GM12878 (cell line): ENCODE measurements around the gene HRG. TPM values are rescaled to one million over a fixed set of nuclear protein-coding genes. Genes with fewer than 3 reads are reported as not detected.

Source experiments
- ATAC-seq: fragments of 200-7000 bp; cut with Tn5 transposase; 3 replicates; pipeline ENCODE4 v1.9.1; 2020; ENCODE audit warnings: mild to moderate bottlenecking, moderate library complexity
- BruUV-seq: library from RNA; stranded (reverse); fragments of 400-500 nt; replicated peaks from 2 replicates; lab custom pipeline; 2021; lab: Mats Ljungman, UMichigan
- CTCF ChIA-PET: fragments of 300-600 bp; sonication (Branson Sonifier 250); formaldehyde crosslinking; extraction: SDS; loops from one replicate; lab custom pipeline; 2021; ENCODE audit warnings: inconsistent platforms; lab: Yijun Ruan, JAX
- POLR2A ChIA-PET: fragments of 350-600 bp; formaldehyde crosslinking; extraction: SDS; loops from one replicate; lab custom pipeline; 2021; ENCODE audit warnings: inconsistent platforms; lab: Charles Lee
- RAD21 ChIA-PET: fragments of 300-600 bp; sonication (Branson Sonifier 250); formaldehyde crosslinking; loops from one replicate; lab custom pipeline; 2023; ENCODE audit warnings: antibody characterized with exemption; ENCODE audit not compliant: unreplicated experiment; lab: Charles Lee
- SMC1A ChIA-PET: fragments of 300-600 bp; sonication (Branson Sonifier 250); formaldehyde crosslinking; loops from one replicate; lab custom pipeline; 2023; ENCODE audit not compliant: unreplicated experiment, uncharacterized antibody; lab: Charles Lee
- DNase-seq: peaks from one replicate; pipeline ENCODE4 v3.0.0-alpha.2; 2011; ENCODE audit warnings: low read depth, low spot score
- FAIRE-seq: peaks from 3 replicates; lab custom pipeline; 2011; peaks lifted over from hg19 to GRCh38; lab: Jason Lieb, UNC
- H2AFZ ChIP-seq: 2 replicates; pipeline ENCODE4 v1.6.0; 2011; ENCODE audit warnings: low read depth, low read length, control low read depth; ENCODE audit not compliant: control insufficient read depth
- H3K27ac ChIP-seq: 2 replicates; pipeline ENCODE4 v1.5.1; 2011; ENCODE audit warnings: control low read depth; ENCODE audit not compliant: control insufficient read depth, insufficient read depth
- H3K27me3 ChIP-seq, 2 experiments: replicated peaks in 1 of 2; 2 replicates each; pipeline versions ENCODE4 v1.6.0 to v1.6.1; 2011; ENCODE audit warnings: low read length in 1 of 2; ENCODE audit not compliant: control insufficient read depth in 2 of 2, insufficient read depth in 2 of 2
- H3K36me3 ChIP-seq, 2 experiments: 2 replicates each; pipeline ENCODE4 v1.5.1; 2011; ENCODE audit warnings: low read length in 1 of 2; ENCODE audit not compliant: control insufficient read depth in 2 of 2, insufficient read depth in 2 of 2
- H3K4me1 ChIP-seq: 2 replicates; pipeline ENCODE4 v1.6.1; 2011; ENCODE audit warnings: mild to moderate bottlenecking, low read length, moderate library complexity, mixed read lengths; ENCODE audit not compliant: control insufficient read depth, insufficient read depth
- H3K4me2 ChIP-seq: 2 replicates; pipeline ENCODE4 v1.6.0; 2011; ENCODE audit warnings: control low read depth; ENCODE audit not compliant: control insufficient read depth, insufficient read depth
- H3K4me3 ChIP-seq: fragments of 200-600 bp; sonication (generic); 2 replicates; pipeline ENCODE4 v1.5.1; 2016
- H3K79me2 ChIP-seq: 2 replicates; pipeline ENCODE4 v1.6.0; 2011; ENCODE audit warnings: low read length; ENCODE audit not compliant: control insufficient read depth, insufficient read depth
- H3K9ac ChIP-seq: 2 replicates; pipeline ENCODE4 v1.8.0; 2011; ENCODE audit warnings: low read length, control low read depth, mixed read lengths; ENCODE audit not compliant: control insufficient read depth, insufficient read depth
- H3K9me3 ChIP-seq: replicated peaks from 3 replicates; pipeline ENCODE4 v1.5.1; 2011; ENCODE audit warnings: mild to moderate bottlenecking, low read length; ENCODE audit not compliant: control insufficient read depth, insufficient read depth
- H4K20me1 ChIP-seq: 2 replicates; pipeline ENCODE4 v1.6.0; 2011; ENCODE audit not compliant: control insufficient read depth, insufficient read depth
- BCL11A ChIP-seq: IDR thresholded peaks from 2 replicates; pipeline ENCODE4 v1.6.1; 2011; ENCODE audit warnings: low read depth, low read length
- CHD1 ChIP-seq: IDR thresholded peaks from 2 replicates; pipeline ENCODE4 v1.6.1; 2012; ENCODE audit warnings: low read depth, low read length, improper control_type of control experiment
- CREM ChIP-seq: IDR thresholded peaks from 2 replicates; pipeline ENCODE4 v1.6.1; 2014; ENCODE audit warnings: antibody characterized with exemption, low read depth
- DPF2 ChIP-seq: fragments of 450-650 bp; IDR thresholded peaks from 2 replicates; pipeline ENCODE4 v1.6.1; 2017; ENCODE audit warnings: mild to moderate bottlenecking
- EGR1 ChIP-seq, 2 experiments: IDR thresholded peaks; 1 replicate in 1 of 2; 2 replicates in 1 of 2; pipeline ENCODE4 v1.6.1; 2011 to 2012; ENCODE audit warnings: low read depth in 2 of 2, low read length in 2 of 2, borderline replicate concordance in 1 of 2, mild to moderate bottlenecking in 1 of 2, moderate library complexity in 1 of 2
- HDAC6 ChIP-seq: fragments of 200-600 bp; sonication (generic); IDR thresholded peaks from one replicate; pipeline ENCODE4 v1.8.0; 2017; ENCODE audit warnings: antibody characterized with exemption; ENCODE audit not compliant: unreplicated experiment
- MYB ChIP-seq: fragments of 150-350 bp; IDR thresholded peaks from 2 replicates; pipeline ENCODE4 v1.6.1; 2014; ENCODE audit warnings: mild to moderate bottlenecking, low read depth, low read length, borderline replicate concordance
- PML ChIP-seq: IDR thresholded peaks from 2 replicates; pipeline ENCODE4 v1.6.1; 2012; ENCODE audit warnings: low read length, inconsistent platforms
- SMARCA5 ChIP-seq: fragments of 450-650 bp; IDR thresholded peaks from 2 replicates; pipeline ENCODE4 v1.6.1; 2017; ENCODE audit warnings: mild to moderate bottlenecking
- SPI1 ChIP-seq: IDR thresholded peaks from 2 replicates; pipeline ENCODE4 v1.6.1; 2011; ENCODE audit warnings: low read depth, mild to moderate bottlenecking, low read length, moderate library complexity, borderline replicate concordance; ENCODE audit not compliant: insufficient read depth
- SUPT20H ChIP-seq: IDR thresholded peaks from 2 replicates; pipeline ENCODE4 v1.6.1; 2011; ENCODE audit warnings: low read depth, mild to moderate bottlenecking, low read length, moderate library complexity, borderline replicate concordance; ENCODE audit not compliant: control insufficient read depth
- TBL1XR1 ChIP-seq: IDR thresholded peaks from 2 replicates; pipeline ENCODE4 v1.6.1; 2012; ENCODE audit warnings: low read depth, low read length, improper control_type of control experiment
- USF2 ChIP-seq: IDR thresholded peaks from 2 replicates; pipeline ENCODE4 v1.6.1; 2011; ENCODE audit warnings: low read depth, low read length, improper control_type of control experiment, borderline replicate concordance
- WGBS: methylation state at CpG from one replicate; pipeline ENCODE4 v1.1.6; 2016; ENCODE audit warnings: low lambda C conversion rate; ENCODE audit not compliant: insufficient replicate concordance, insufficient coverage; ENCODE audit errors: missing lambda C conversion rate; 5-methylcytosine and 5-hydroxymethylcytosine counted together
- in situ Hi-C: fragments of 300-500 bp; cut with MboI; formaldehyde crosslinking; loops from 9 replicates; pipeline ENCODE4 v1.14.3; 2018; ENCODE audit warnings: mixed read lengths
- intact Hi-C: fragments of 100-400 bp; cut with micrococcal nuclease; formaldehyde crosslinking; loops from one replicate; pipeline ENCODE4 v1.14.2; 2022; ENCODE audit not compliant: unreplicated experiment
- polyA plus RNA-seq, 11 experiments: library from polyadenylated mRNA; depleted of rRNA in 4 of 11; unstranded in 6 of 11; stranded (reverse) in 5 of 11; fragments of >200 nt; fragmentation: Nextera tagmentation in 4 of 11; fragmentation: Illumina TruSeq in 1 of 11; extraction: Ambion mirVana in 4 of 11; extraction: Trizol in 1 of 11; gene quantifications; 1 replicate in 1 of 11; 2 replicates in 10 of 11; pipeline versions ENCODE4 v1.2.1 to v1.2.3, GENCODE V29; 2011 to 2016; ENCODE audit warnings: inconsistent platforms in 2 of 11, missing spikeins in 2 of 11, low read depth in 1 of 11
- total RNA-seq, 4 experiments: library from RNA; depleted of rRNA in 3 of 4; stranded (reverse); fragments of >200 nt in 3 of 4; fragmentation: Illumina TruSeq in 1 of 4; extraction: Trizol in 1 of 4; gene quantifications; 2 replicates each; pipeline versions ENCODE4 v1.2.1 to v1.2.3, GENCODE V29; 2013 to 2021
- TF ChIP-seq, protein P1 (sequence below): fragments of 450-650 bp; conservative IDR thresholded peaks from 2 replicates; pipeline ENCODE4 v1.6.1; 2017; ENCODE audit warnings: mild to moderate bottlenecking, moderate library complexity
- TF ChIP-seq, protein P2 (sequence below): fragments of 150-350 bp; IDR thresholded peaks from 2 replicates; pipeline ENCODE4 v1.6.1; 2014; ENCODE audit warnings: mild to moderate bottlenecking, low read depth, low read length
- TF ChIP-seq, protein P3 (sequence below): fragments of 450-650 bp; IDR thresholded peaks from 2 replicates; pipeline ENCODE4 v1.6.1; 2018; ENCODE audit warnings: borderline replicate concordance, mild to moderate bottlenecking; ENCODE audit not compliant: partially characterized antibody
- TF ChIP-seq, protein P4 (sequence below): IDR thresholded peaks from 2 replicates; pipeline ENCODE4 v1.6.1; 2012; ENCODE audit warnings: low read depth, low read length, improper control_type of control experiment

HRG gene
- total and polyA plus RNA-seq, 10 of the 15 experiments (the other 5 are each of a cell fraction or from before 2014, with no cell fraction given): 0.21 TPM; not detected in 9

GRCh38 chr3:186696522-186696921 is 30.7 kb downstream of the HRG start:
- Histone ChIP-seq H3K4me2 (no peak overlapping the region), H2AFZ (no peak overlapping the region), H3K9ac (no peak overlapping the region), H3K9me3 (no peaks in the 10 kb centered on the region), H3K27me3 (no peaks in the 10 kb centered on the region), H3K4me3 (no peak overlapping the region), H3K36me3 (no peaks in the 10 kb centered on the region), H4K20me1 (no peaks in the 10 kb centered on the region), H3K79me2 (no peaks in the 10 kb centered on the region)
- DNase-seq: no peak
- BruUV-seq: no TSS peak
- ChIA-PET RAD21 (no interaction called here), POLR2A (no interaction called here), SMC1A (no interaction called here)
- in situ Hi-C loops (no loop called here), intact Hi-C loops (no loop called here)
- WGBS: 97% methylated on average over 2 of the region's 2 CpGs
- TF ChIP-seq EGR1 (IDR thresholded peaks at IDR 0.05; ENCODE audit: borderline replicate concordance in 1 of 2, low read depth in 2 of 2, low read length in 2 of 2): no peak
- TF ChIP-seq, protein P1, sequence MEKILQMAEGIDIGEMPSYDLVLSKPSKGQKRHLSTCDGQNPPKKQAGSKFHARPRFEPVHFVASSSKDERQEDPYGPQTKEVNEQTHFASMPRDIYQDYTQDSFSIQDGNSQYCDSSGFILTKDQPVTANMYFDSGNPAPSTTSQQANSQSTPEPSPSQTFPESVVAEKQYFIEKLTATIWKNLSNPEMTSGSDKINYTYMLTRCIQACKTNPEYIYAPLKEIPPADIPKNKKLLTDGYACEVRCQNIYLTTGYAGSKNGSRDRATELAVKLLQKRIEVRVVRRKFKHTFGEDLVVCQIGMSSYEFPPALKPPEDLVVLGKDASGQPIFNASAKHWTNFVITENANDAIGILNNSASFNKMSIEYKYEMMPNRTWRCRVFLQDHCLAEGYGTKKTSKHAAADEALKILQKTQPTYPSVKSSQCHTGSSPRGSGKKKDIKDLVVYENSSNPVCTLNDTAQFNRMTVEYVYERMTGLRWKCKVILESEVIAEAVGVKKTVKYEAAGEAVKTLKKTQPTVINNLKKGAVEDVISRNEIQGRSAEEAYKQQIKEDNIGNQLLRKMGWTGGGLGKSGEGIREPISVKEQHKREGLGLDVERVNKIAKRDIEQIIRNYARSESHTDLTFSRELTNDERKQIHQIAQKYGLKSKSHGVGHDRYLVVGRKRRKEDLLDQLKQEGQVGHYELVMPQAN: no peak
- TF ChIP-seq SMARCA5: no peak
- TF ChIP-seq DPF2: no peak
- TF ChIP-seq, protein P2, sequence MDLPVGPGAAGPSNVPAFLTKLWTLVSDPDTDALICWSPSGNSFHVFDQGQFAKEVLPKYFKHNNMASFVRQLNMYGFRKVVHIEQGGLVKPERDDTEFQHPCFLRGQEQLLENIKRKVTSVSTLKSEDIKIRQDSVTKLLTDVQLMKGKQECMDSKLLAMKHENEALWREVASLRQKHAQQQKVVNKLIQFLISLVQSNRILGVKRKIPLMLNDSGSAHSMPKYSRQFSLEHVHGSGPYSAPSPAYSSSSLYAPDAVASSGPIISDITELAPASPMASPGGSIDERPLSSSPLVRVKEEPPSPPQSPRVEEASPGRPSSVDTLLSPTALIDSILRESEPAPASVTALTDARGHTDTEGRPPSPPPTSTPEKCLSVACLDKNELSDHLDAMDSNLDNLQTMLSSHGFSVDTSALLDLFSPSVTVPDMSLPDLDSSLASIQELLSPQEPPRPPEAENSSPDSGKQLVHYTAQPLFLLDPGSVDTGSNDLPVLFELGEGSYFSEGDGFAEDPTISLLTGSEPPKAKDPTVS: no peak
- TF ChIP-seq TBL1XR1: no peak
- TF ChIP-seq, protein P3, sequence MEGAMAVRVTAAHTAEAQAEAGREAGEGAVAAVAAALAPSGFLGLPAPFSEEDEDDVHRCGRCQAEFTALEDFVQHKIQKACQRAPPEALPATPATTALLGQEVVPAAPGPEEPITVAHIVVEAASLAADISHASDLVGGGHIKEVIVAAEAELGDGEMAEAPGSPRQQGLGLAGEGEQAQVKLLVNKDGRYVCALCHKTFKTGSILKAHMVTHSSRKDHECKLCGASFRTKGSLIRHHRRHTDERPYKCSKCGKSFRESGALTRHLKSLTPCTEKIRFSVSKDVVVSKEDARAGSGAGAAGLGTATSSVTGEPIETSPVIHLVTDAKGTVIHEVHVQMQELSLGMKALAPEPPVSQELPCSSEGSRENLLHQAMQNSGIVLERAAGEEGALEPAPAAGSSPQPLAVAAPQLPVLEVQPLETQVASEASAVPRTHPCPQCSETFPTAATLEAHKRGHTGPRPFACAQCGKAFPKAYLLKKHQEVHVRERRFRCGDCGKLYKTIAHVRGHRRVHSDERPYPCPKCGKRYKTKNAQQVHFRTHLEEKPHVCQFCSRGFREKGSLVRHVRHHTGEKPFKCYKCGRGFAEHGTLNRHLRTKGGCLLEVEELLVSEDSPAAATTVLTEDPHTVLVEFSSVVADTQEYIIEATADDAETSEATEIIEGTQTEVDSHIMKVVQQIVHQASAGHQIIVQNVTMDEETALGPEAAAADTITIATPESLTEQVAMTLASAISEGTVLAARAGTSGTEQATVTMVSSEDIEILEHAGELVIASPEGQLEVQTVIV: no peak
- TF ChIP-seq, protein P4, sequence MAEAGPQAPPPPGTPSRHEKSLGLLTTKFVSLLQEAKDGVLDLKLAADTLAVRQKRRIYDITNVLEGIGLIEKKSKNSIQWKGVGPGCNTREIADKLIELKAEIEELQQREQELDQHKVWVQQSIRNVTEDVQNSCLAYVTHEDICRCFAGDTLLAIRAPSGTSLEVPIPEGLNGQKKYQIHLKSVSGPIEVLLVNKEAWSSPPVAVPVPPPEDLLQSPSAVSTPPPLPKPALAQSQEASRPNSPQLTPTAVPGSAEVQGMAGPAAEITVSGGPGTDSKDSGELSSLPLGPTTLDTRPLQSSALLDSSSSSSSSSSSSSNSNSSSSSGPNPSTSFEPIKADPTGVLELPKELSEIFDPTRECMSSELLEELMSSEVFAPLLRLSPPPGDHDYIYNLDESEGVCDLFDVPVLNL: no peak
- no peak for TF ChIP-seq USF2
- no peak for TF ChIP-seq CHD1
- no peak for TF ChIP-seq HDAC6
- TF ChIP-seq PML: no peak
- no peak for TF ChIP-seq SUPT20H
- TF ChIP-seq MYB: no peak
- TF ChIP-seq CREM: no peak
- TF ChIP-seq SPI1: no peak
- no peak for TF ChIP-seq BCL11A
- TF ChIP-seq, all 136 proteins: peak for 0
- FAIRE-seq: no peak
- CTCF ChIA-PET: no interaction called here
- Histone ChIP-seq H3K4me1 (no peaks in the 10 kb centered on the region), H3K27ac (no peak overlapping the region)
- ATAC-seq: no peak
